Keratinocyte (primary cell): ENCODE results near the gene CCNY. TPM values are rescaled to one million over a fixed set of nuclear protein-coding genes. Genes with fewer than 3 reads are reported as not detected.

ENCODE experiments used
- DNase-seq: peaks from one replicate; pipeline ENCODE4 v3.0.0-alpha.2; 2011; ENCODE audit warnings: low read depth, missing footprints, low spot score
- FAIRE-seq: peaks from 2 replicates; lab custom pipeline; 2011; peaks lifted over from hg19 to GRCh38; lab: Jason Lieb, UNC
- H2AFZ ChIP-seq: 2 replicates; pipeline ENCODE4 v1.6.0; 2012; ENCODE audit warnings: low read length, control low read depth, inconsistent platforms; ENCODE audit not compliant: control insufficient read depth
- H3K27ac ChIP-seq: 2 replicates; pipeline ENCODE4 v1.5.1; 2011; ENCODE audit warnings: low read length; ENCODE audit not compliant: control insufficient read depth, insufficient read depth
- H3K27me3 ChIP-seq: 3 replicates; pipeline ENCODE4 v1.6.0; 2011; ENCODE audit warnings: low read length; ENCODE audit not compliant: control insufficient read depth, insufficient read depth; ENCODE audit errors: extremely low read depth
- H3K36me3 ChIP-seq, 2 experiments: 2 replicates in 1 of 2; 3 replicates in 1 of 2; pipeline ENCODE4 v1.5.1; 2011; ENCODE audit warnings: low read length in 2 of 2, mild to moderate bottlenecking in 1 of 2; ENCODE audit not compliant: control insufficient read depth in 2 of 2, insufficient read depth in 2 of 2; ENCODE audit errors: extremely low read depth in 1 of 2
- H3K4me1 ChIP-seq: 3 replicates; pipeline ENCODE4 v1.5.1; 2011; ENCODE audit warnings: low read length; ENCODE audit not compliant: control insufficient read depth, insufficient read depth; ENCODE audit errors: extremely low read depth
- H3K4me2 ChIP-seq: 3 replicates; pipeline ENCODE4 v1.6.0; 2011; ENCODE audit warnings: low read depth, low read length; ENCODE audit not compliant: control insufficient read depth, insufficient read depth; ENCODE audit errors: extremely low read depth
- H3K4me3 ChIP-seq, 3 experiments: fragments of 200-600 bp in 1 of 3; sonication (generic) in 1 of 3; 2 replicates in 2 of 3; 3 replicates in 1 of 3; pipeline ENCODE4 v1.5.1; 2011 to 2016; ENCODE audit warnings: low read length in 3 of 3, mild to moderate bottlenecking in 3 of 3, control low read depth in 2 of 3, inconsistent platforms in 1 of 3, low read depth in 1 of 3, mixed read lengths in 1 of 3, mixed run types in 1 of 3, moderate library complexity in 1 of 3; ENCODE audit not compliant: control insufficient read depth in 2 of 3, insufficient read depth in 2 of 3; ENCODE audit errors: extremely low read depth in 1 of 3
- H3K79me2 ChIP-seq: 2 replicates; pipeline ENCODE4 v1.6.0; 2012; ENCODE audit warnings: low read length; ENCODE audit not compliant: control insufficient read depth, insufficient read depth
- H3K9ac ChIP-seq: 3 replicates; pipeline ENCODE4 v1.6.0; 2011; ENCODE audit warnings: low read length; ENCODE audit not compliant: control insufficient read depth, insufficient read depth; ENCODE audit errors: extremely low read depth
- H3K9me1 ChIP-seq: 3 replicates; pipeline ENCODE4 v1.6.0; 2011; ENCODE audit warnings: low read length; ENCODE audit not compliant: control insufficient read depth, insufficient read depth; ENCODE audit errors: extremely low read depth
- H3K9me3 ChIP-seq: 2 replicates; pipeline ENCODE4 v1.5.1; 2012; ENCODE audit warnings: low read depth, low read length; ENCODE audit not compliant: control insufficient read depth
- H4K20me1 ChIP-seq: 3 replicates; pipeline ENCODE4 v1.6.0; 2011; ENCODE audit warnings: low read length; ENCODE audit not compliant: control insufficient read depth, insufficient read depth; ENCODE audit errors: extremely low read depth
- EZH2 ChIP-seq: IDR thresholded peaks from one replicate; pipeline ENCODE4 v1.6.1; 2012; ENCODE audit warnings: inconsistent platforms, mild to moderate bottlenecking, low read length, moderate library complexity
- dilution Hi-C: fragments of 300-500 bp; cut with MboI; formaldehyde crosslinking; loops from one replicate; pipeline ENCODE4 v1.7.0; 2020; ENCODE audit warnings: low sequenced_read_pairs; ENCODE audit not compliant: extremely low pct_ligation_motif_present
- polyA plus RNA-seq, 5 experiments: library from polyadenylated mRNA; depleted of rRNA in 3 of 5; stranded (reverse) in 3 of 5; stranded (forward) in 1 of 5; unstranded in 1 of 5; fragments of >200 nt; gene quantifications; 1 replicate in 1 of 5; 2 replicates in 3 of 5; 3 replicates in 1 of 5; pipeline versions ENCODE4 v1.2.1 to v1.2.3, GENCODE V29; 2011 to 2012; ENCODE audit warnings: missing spikeins in 2 of 5, low read depth in 1 of 5, low replicate concordance in 1 of 5
- TF ChIP-seq, protein P1 (sequence below), 3 experiments: IDR thresholded peaks in 1 of 3; conservative IDR thresholded peaks in 1 of 3; optimal IDR thresholded peaks in 1 of 3; 2 replicates in 2 of 3; 3 replicates in 1 of 3; pipeline versions ENCODE3 to v1.5.1; 2011; ENCODE audit warnings: low read length in 3 of 3, mild to moderate bottlenecking in 3 of 3, moderate library complexity in 2 of 3, control low read depth in 1 of 3, inconsistent platforms in 1 of 3; ENCODE audit not compliant: insufficient read depth in 2 of 3; ENCODE audit errors: extremely low read depth in 1 of 3

The CCNY gene
- polyA plus RNA-seq, 1 donor (not counting 4 experiments of a cell fraction or from before 2014, with no cell fraction given): 58.9 TPM

DNA sequence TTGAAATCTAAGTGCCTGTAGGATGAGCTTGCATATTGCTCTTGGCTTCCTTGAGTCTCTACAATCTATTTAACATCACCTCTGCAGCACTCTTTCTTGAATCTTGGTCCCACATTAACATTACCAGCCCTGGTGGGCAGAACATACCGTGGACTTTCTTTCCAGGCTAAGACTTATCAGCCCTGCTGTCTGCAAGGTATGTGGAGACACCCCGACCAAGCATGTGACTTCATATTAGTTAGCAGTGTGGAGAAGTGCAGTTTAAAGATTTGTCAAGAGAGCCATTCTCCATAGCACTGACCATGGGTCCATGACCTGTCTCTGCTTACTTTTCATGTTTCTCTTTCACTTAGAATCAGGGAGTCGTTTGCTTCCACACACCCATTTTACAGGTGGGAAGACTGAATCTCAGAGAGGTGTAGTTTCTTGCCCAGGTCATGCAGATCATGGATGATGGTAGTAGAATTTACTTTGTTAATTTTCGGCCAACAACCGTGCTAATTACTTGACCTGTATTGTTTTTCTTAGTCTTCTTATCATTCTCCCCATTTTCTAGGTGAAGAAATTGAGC is 6.0 kb downstream of the CCNY start:
- no peaks in the 10 kb centered on the region for H3K36me3 ChIP-seq
- DNase-seq (no peak), FAIRE-seq (no peak)
- H3K4me1 ChIP-seq: peaks cover 17% of the 10 kb centered on the region
- no peak for TF ChIP-seq EZH2
- TF ChIP-seq, protein P1, sequence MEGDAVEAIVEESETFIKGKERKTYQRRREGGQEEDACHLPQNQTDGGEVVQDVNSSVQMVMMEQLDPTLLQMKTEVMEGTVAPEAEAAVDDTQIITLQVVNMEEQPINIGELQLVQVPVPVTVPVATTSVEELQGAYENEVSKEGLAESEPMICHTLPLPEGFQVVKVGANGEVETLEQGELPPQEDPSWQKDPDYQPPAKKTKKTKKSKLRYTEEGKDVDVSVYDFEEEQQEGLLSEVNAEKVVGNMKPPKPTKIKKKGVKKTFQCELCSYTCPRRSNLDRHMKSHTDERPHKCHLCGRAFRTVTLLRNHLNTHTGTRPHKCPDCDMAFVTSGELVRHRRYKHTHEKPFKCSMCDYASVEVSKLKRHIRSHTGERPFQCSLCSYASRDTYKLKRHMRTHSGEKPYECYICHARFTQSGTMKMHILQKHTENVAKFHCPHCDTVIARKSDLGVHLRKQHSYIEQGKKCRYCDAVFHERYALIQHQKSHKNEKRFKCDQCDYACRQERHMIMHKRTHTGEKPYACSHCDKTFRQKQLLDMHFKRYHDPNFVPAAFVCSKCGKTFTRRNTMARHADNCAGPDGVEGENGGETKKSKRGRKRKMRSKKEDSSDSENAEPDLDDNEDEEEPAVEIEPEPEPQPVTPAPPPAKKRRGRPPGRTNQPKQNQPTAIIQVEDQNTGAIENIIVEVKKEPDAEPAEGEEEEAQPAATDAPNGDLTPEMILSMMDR (optimal IDR thresholded peaks at IDR 0.05 in 1 of 3, IDR thresholded peaks at IDR 0.05 in 1 of 3, conservative IDR thresholded peaks at IDR 0.05 in 1 of 3; ENCODE audit: extremely low read depth in 1 of 3, insufficient read depth in 2 of 3, low read length in 3 of 3): no peak
- no peak overlapping the region for H3K4me3 ChIP-seq
- peaks cover 20% of the 10 kb centered on the region for H4K20me1 ChIP-seq
- peaks cover 8% of the 10 kb centered on the region for H3K9me1 ChIP-seq
- no peak overlapping the region for H3K4me2 ChIP-seq
- no peaks in the 10 kb centered on the region for H3K9me3 ChIP-seq
- H3K27ac ChIP-seq: no peak overlapping the region
- H3K9ac ChIP-seq: no peak overlapping the region
- no peak overlapping the region for H2AFZ ChIP-seq
- dilution Hi-C loops: no loop called here
- peaks cover 91% of the 10 kb centered on the region for H3K79me2 ChIP-seq
- H3K27me3 ChIP-seq: no peaks in the 10 kb centered on the region

DNA sequence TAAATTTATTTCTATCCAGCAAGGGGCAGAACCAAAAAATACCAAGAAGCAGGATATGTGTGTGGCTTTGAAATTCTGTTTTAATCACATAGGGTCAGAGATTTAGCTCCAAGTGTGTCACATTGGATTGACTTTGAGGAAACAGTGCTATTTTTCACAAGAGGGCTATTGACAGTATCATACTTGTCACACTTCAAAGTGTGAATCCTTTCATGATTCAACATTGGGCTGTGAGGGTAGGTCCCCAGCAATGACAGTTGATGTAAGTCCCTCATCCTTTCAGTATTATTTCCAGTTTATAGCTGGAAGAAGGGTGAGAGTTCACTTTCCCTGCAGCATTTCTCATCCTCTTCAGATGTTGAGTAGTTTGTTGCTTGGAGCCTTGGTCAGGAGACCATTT is 7.4 kb downstream of the CCNY start:
- no peak for DNase-seq

More for the DNA sequence above, 7.4 kb downstream of the CCNY start:
- H3K4me1 ChIP-seq: peaks cover 8% of the 10 kb centered on the region
- no peak overlapping the region for H3K9ac ChIP-seq
- H3K4me3 ChIP-seq: no peak overlapping the region
- no peak overlapping the region for H3K4me2 ChIP-seq
- dilution Hi-C loops: no loop called here
- H3K27ac ChIP-seq: no peak overlapping the region
- peaks cover 17% of the 10 kb centered on the region for H4K20me1 ChIP-seq
- H2AFZ ChIP-seq: no peak overlapping the region
- H3K27me3 ChIP-seq: no peaks in the 10 kb centered on the region
- TF ChIP-seq, protein P1 (optimal IDR thresholded peaks at IDR 0.05 in 1 of 3, IDR thresholded peaks at IDR 0.05 in 1 of 3, conservative IDR thresholded peaks at IDR 0.05 in 1 of 3; ENCODE audit: extremely low read depth in 1 of 3, insufficient read depth in 2 of 3, low read length in 3 of 3): no peak
- no peak for TF ChIP-seq EZH2
- H3K36me3 ChIP-seq: peaks cover 0 to 2% of the 10 kb centered on the region in 2 experiments
- peaks cover 91% of the 10 kb centered on the region for H3K79me2 ChIP-seq
- FAIRE-seq: no peak
- H3K9me1 ChIP-seq: peaks cover 8% of the 10 kb centered on the region
- no peaks in the 10 kb centered on the region for H3K9me3 ChIP-seq
